Activated CD4-positive, alpha-beta T cell treated with anti-CD3 and anti-CD28 coated beads, Interleukin-2, Interleukin-4, amounts not matched to agents 100 ng/mL and 50 ng/mL, durations not matched to agents 16 hours and 8 hours (primary cell): Measurements from ENCODE around the gene C4B.
"Not testable (repeated sequence)": the region's sequence is repeated elsewhere in the genome, so short reads cannot be mapped to it uniquely, and the experiment has no call there.

Experiments used
- DNase-seq: peaks from one replicate; pipeline ENCODE4 v3.0.0-alpha.2; 2020; ENCODE audit warnings: low spot score

Gene C4B

GRCh38 chr6:32053314-32053713 lies 38.7 kb downstream of the C4B start:
- not testable (repeated sequence) for DNase-seq

GRCh38 chr6:32055756-32056155 lies 41.2 kb downstream of the C4B start:
- DNase-seq: not testable (repeated sequence)

- no peak for DNase-seq
These were observed 41.7 kb downstream of the C4B start for GRCh38 chr6:32056254-32056653.

- DNase-seq: no peak
These were observed 43.4 kb downstream of the C4B start for GRCh38 chr6:32057966-32058365.

GRCh38 chr6:32058511-32058963 lies 43.9 kb downstream of the C4B start:
- no peak for DNase-seq

GRCh38 chr6:32060966-32061655 lies 46.5 kb downstream of the C4B start:
- DNase-seq: no peak

GRCh38 chr6:32064706-32065105 lies 50.1 kb downstream of the C4B start:
- DNase-seq: no peak

GRCh38 chr6:32067521-32067920 lies 52.9 kb downstream of the C4B start:
- DNase-seq: not testable (repeated sequence)

- not testable (repeated sequence) for DNase-seq
These were observed 53.7 kb downstream of the C4B start for GRCh38 chr6:32068315-32068714.

GRCh38 chr6:32068867-32069266 lies 54.3 kb downstream of the C4B start:
- DNase-seq: no peak

GRCh38 chr6:32069460-32069859 lies 54.9 kb downstream of the C4B start:
- DNase-seq: no peak

- no peak for DNase-seq
These were observed 55.4 kb downstream of the C4B start for GRCh38 chr6:32069878-32070515.

GRCh38 chr6:32070814-32071543 lies 56.4 kb downstream of the C4B start:
- no peak for DNase-seq

- DNase-seq: no peak
These were observed 58.5 kb downstream of the C4B start for GRCh38 chr6:32073101-32073500.

- DNase-seq: no peak
These were observed 59.0 kb downstream of the C4B start for GRCh38 chr6:32073613-32074012.

- DNase-seq: no peak
These were observed 60.5 kb downstream of the C4B start for GRCh38 chr6:32074996-32075532.

- DNase-seq: no peak
These were observed 61.2 kb downstream of the C4B start for GRCh38 chr6:32075781-32076180.

- DNase-seq: no peak
These were observed 61.8 kb downstream of the C4B start for GRCh38 chr6:32076321-32076809.

- no peak for DNase-seq
These were observed 65.1 kb downstream of the C4B start for GRCh38 chr6:32079566-32080290.

- DNase-seq: no peak
These were observed 66.8 kb downstream of the C4B start for GRCh38 chr6:32081168-32081990.

- DNase-seq: no peak
These were observed 67.9 kb downstream of the C4B start for GRCh38 chr6:32082478-32082877.
